Measurements from ENCODE around the gene PTRHD1.
A peak's percentile ranks its signal among the peaks of the same experiment; 100 is the strongest.
"Not testable (repeated sequence)": the region's sequence is repeated elsewhere in the genome, so short reads cannot be mapped to it uniquely, and the experiment has no call there.

PTRHD1 gene

GRCh38 chr2:24806661-24807036, 13.5 kb upstream of the PTRHD1 start:
- no peak for DNase-seq

GRCh38 chr2:24805811-24806660, 12.8 kb upstream of the PTRHD1 start:
- DNase-seq, result peak; percentile 48 to 64

GRCh38 chr2:24800487-24800886, 7.3 kb upstream of the PTRHD1 start:
- not testable (repeated sequence) for DNase-seq

- DNase-seq, result no peak
These were observed 4.5 kb upstream of the PTRHD1 start for GRCh38 chr2:24797644-24798043.

- peak in 1 of 2 experiments; percentile 10 for DNase-seq
These were observed 707 bp upstream of the PTRHD1 start for GRCh38 chr2:24793761-24794435.

GRCh38 chr2:24792542-24792873, 683 bp downstream of the PTRHD1 start:
- no peak for DNase-seq

- no peak for DNase-seq
These were observed 1.7 kb downstream of the PTRHD1 start for GRCh38 chr2:24791452-24791851.

- DNase-seq, result no peak
These were observed 4.4 kb downstream of the PTRHD1 start for GRCh38 chr2:24788816-24789215.

- DNase-seq, result no peak
These were observed 5.7 kb downstream of the PTRHD1 start for GRCh38 chr2:24787532-24787931.

- no peak for DNase-seq
These were observed 7.4 kb downstream of the PTRHD1 start for GRCh38 chr2:24785671-24786321.

- no peak for DNase-seq
These were observed 9.6 kb downstream of the PTRHD1 start for GRCh38 chr2:24783641-24784040.

GRCh38 chr2:24779116-24779515, 14.1 kb downstream of the PTRHD1 start:
- no peak for DNase-seq

- DNase-seq, result no peak
These were observed 18.8 kb downstream of the PTRHD1 start for GRCh38 chr2:24774373-24774772.

GRCh38 chr2:24771764-24772586, 21.2 kb downstream of the PTRHD1 start:
- no peak for DNase-seq

GRCh38 chr2:24771061-24771460, 22.1 kb downstream of the PTRHD1 start:
- DNase-seq, result no peak

GRCh38 chr2:24768601-24769000, 24.6 kb downstream of the PTRHD1 start:
- DNase-seq, result no peak

GRCh38 chr2:24768013-24768412, 25.2 kb downstream of the PTRHD1 start:
- no peak for DNase-seq

GRCh38 chr2:24766609-24767008, 26.6 kb downstream of the PTRHD1 start:
- DNase-seq, result no peak

GRCh38 chr2:24763843-24764242, 29.3 kb downstream of the PTRHD1 start:
- no peak for DNase-seq

GRCh38 chr2:24762518-24762917, 30.7 kb downstream of the PTRHD1 start:
- no peak for DNase-seq

GRCh38 chr2:24761866-24762265, 31.3 kb downstream of the PTRHD1 start:
- no peak for DNase-seq

GRCh38 chr2:24756789-24757188, 36.4 kb downstream of the PTRHD1 start:
- no peak for DNase-seq

Data from SHP77 (cell line).